Activated CD8-positive, alpha-beta memory T cell treated with anti-CD3 and anti-CD28 coated beads for 4 hours (primary cell): Measurements from ENCODE around the gene PHACTR3.

Source experiments
- DNase-seq, 2 donors: peaks; one replicate each; pipeline ENCODE4 v3.0.0-alpha.2; 2020; ENCODE audit warnings: low read depth in 2 of 2

Gene PHACTR3

DNA sequence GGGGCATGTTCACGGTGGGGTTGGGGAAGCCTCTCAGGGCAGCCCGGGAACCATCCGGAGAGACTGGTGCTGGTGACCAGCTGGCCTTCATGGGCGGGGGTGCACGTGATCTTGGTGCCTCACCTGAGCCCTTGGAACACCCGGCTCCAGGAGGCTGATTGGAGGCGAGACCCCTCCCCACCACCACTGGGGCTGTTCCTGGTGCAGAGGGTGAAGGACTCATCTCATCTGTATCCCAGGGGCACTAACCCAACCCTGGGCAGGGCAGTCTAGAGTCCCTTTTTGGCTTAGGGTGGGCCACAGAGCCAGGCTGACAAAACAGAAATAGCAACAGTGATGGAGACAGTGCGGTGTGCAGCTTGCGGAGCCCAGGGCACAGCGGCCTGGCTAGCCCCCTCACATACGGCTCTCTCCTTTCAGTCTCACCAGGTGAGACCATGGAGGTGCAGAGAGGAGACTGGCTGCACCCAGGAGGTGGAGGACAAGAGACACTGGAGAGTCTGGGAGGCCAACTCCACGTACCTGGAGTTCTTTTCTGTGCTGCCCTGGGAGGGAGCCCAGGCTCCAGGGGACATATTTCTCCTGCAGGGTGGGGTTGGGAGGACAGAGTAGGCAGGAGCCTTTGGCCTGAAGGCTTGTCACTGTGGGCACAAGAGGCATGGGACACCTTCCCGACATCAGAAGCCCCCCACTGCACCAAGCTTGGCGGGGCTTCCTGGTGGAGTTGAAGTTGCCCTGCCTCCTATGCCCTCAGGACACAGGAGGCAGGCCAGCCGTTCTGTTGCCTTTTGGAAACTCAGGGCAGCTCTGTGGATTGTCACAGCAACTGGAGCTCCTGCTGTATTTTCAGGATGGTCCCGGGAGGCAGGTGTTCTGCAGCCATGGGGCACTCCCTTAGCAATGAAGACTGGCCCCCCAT, 223.1 kb downstream of the PHACTR3 start:
- no peak for DNase-seq

- no peak for DNase-seq
Observed at GRCh38 chr20:59828125-59829053, 224.0 kb downstream of the PHACTR3 start.

DNA sequence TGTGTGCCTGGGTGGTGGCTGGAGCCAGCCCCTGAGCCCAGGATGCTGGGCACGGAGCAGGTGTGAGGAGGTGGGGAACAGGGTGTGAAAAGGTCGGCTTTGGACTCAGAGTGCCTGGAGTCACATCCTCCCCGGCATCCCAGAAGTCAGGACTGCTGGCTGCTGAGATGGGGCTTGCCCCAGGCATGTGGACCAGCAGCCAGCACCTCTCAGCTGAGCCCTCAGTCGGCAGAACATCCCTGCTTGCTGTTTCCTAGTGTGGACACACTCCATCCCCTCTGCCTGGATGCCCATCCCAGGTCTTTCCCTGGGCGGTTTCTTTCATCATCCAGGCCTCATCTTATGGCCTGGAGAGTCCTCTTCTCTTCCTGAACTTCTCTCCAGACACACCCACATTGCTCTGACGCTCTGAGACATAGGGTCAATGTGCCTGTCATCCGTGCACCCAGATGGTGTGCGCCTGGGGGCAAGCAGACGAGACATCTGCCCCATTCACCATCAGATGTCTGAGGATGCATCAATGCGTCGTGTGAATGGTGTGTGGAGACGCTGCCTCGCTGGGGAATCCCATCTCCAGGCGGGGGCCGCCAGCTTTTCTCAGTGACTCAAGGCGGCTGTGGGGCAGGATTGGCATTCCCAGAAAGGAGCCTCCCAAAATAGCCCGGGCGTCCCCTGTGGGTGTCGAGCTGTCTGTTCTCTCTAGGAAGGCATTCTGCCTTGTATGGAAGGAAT, 224.9 kb downstream of the PHACTR3 start:
- DNase-seq, result no peak

DNA sequence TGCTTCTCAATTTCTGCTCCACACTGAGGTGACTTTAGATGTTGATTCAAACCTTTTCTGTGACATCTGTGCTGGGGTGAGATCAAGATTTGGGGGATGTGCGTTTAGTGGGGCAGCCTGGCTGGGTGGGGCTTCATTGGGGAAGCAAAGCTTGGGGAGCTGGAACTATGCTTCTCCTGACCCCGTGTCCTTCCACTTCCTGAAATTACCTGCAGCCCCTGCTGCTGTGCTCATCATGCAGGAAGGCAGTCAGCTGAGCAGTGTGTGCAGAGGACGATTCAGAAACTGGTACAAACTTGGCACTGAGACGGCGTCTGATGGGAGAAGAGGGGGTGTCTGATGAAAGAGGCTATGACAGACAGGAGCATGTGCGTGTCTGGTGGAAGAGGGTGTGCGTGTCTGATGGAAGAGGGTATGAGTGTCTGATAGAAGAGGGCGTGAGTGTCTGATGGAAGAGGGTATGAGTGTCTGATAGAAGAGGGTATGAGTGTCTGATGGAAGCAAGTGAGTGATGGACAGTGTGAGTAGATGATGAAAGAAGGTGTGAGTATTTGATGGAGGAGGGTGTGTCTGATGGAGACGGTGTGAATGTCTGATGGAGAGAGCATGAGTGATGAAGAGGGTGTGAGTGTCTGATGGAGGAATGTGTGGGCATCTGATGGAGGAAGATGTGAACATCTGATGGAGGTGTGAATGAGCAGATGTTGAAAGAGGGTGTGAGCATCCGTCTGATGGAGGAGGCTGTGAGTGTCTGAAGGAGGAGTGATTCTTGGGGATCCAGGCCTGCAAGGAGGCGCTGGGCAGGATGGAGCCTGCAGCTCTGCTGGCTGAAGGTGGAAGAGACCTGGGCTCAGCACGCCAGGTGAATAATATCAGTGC, 225.7 kb downstream of the PHACTR3 start:
- DNase-seq, result no peak

GRCh38 chr20:59830665-59831023, 226.3 kb downstream of the PHACTR3 start:
- DNase-seq, result no peak

DNA sequence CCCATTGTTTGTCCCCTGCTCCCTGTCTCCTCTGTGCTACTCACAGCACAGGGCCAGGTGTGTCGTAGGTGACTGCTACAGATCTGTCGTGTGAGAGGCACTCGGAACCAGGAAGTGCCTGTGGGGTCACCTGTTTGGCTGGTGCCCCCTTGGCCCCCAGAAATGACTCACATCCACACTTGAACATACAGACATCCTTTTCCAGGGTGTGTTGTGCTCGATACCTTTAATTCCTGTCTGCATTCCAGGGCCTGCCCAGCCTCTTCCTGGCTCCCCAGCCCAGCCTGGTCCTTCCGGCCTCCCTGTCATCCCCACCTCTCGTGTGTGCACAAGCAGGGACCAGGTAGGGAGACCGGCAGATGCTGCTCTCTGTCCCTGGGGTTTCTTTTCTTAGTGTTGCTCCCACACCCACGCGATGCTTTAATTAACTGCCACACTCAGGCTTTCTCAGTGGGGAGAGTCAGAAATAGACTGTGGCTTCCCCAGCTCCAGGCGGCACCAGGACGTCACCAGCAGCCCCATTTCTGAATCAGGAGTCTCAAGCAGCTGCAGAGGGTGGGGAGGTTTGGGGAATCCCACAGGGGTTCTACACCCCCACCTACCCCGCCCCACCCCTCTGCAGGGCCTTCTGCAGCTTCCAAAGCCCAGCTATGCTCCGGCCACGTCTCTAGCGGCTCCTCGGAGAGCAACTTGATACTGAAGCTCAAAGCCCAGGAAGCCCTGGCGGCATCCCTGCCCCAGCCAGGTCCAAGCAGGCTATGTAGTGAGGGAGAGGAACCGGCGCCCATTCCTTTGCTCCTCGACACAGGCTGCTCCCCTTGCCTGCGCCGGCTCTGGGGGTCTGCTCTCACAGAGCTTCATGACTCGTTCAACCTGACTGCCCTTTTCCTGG, 226.9 kb downstream of the PHACTR3 start:
- no peak for DNase-seq

DNA sequence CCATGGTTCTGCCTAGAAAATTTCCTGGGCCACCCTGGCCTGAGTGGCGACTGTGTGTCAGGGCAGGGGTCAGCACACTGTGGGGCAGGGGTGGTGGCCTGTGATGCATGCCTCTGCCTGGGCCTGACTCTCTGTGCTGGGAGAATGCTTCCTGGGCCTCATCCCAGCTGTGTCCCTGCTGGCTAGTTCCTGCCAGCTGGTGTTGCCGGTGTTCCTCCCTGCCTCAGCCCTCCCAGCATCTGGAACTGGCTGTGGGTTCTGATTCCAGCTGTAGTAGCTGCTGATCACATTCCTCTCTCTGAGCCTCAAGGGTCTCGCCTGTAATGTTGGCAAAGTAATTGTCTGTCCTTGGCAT, 227.6 kb downstream of the PHACTR3 start:
- no peak for DNase-seq

- no peak for DNase-seq
Observed at GRCh38 chr20:59832406-59833363, 228.3 kb downstream of the PHACTR3 start.

DNA sequence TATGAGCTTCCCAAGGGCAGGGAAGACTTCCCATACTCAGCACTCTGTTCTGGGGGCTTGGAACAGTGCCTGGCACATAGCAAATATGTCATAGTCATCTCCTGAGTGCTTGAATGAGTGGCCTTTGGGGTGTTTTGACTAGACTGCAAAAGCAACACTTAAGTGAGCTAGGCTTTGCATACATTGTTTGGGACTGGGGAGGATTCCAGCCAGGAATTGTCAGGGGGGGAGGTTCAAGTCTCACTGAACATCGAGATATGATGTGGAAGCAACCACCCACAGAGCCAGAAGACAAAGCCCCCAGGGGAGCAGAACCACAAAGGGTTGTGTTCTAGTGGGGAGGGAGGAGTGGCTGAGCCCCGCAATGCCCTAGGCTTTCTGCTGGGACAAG, 230.7 kb downstream of the PHACTR3 start:
- no peak for DNase-seq

- DNase-seq, result no peak
Observed at GRCh38 chr20:59835448-59836395, 231.4 kb downstream of the PHACTR3 start.

- no peak for DNase-seq
Observed at GRCh38 chr20:59836767-59837166, 232.4 kb downstream of the PHACTR3 start.

- DNase-seq, result no peak
Observed at GRCh38 chr20:59837623-59838394, 233.5 kb downstream of the PHACTR3 start.

GRCh38 chr20:59839400-59839799, 235.1 kb downstream of the PHACTR3 start:
- DNase-seq, result no peak

GRCh38 chr20:59845472-59845871, 241.1 kb downstream of the PHACTR3 start:
- DNase-seq, result no peak

GRCh38 chr20:59848182-59848581, 243.8 kb downstream of the PHACTR3 start:
- DNase-seq, result no peak

GRCh38 chr20:59850018-59850641, 245.8 kb downstream of the PHACTR3 start:
- no peak for DNase-seq
